Measurements from ENCODE around the gene NOTCH1. TPM values are rescaled to one million over a fixed set of nuclear protein-coding genes. Genes with fewer than 3 reads are reported as not detected.

The NOTCH1 gene
- total RNA-seq, 4 donors from 2014 or later: 48.6 to 90.6 (median 58.8) TPM

- H3K36me3 ChIP-seq: peaks cover 51 to 100% (median 100%) of the 10 kb centered on the region in 4 donors
- no peak for TF ChIP-seq POLR2AphosphoS5 (IDR thresholded peaks at IDR 0.05)
- no peak for TF ChIP-seq CTCF (IDR thresholded peaks at IDR 0.05)
- no peak for TF ChIP-seq EP300 (IDR thresholded peaks at IDR 0.05)
- no peak for TF ChIP-seq POLR2A (IDR thresholded peaks at IDR 0.05; ENCODE audit: low read depth)
- DNase-seq (ENCODE audit: extremely low spot score): no peak
- peak overlapping the region in 2 of 4 donors; percentile 14 to 18 for H3K27ac ChIP-seq (replicated peaks in 1 of 4)
- H3K4me1 ChIP-seq: peaks cover 21 to 39% (median 29%) of the 10 kb centered on the region in 4 donors
- H3K4me3 ChIP-seq: no peak overlapping the region
- WGBS: 72% methylated on average over 6 of the region's 19 CpGs
- no peaks in the 10 kb centered on the region for H3K27me3 ChIP-seq
- H3K9me3 ChIP-seq: no peaks in the 10 kb centered on the region
- intact Hi-C loops (cut with DNase I): no loop called here
Measured at GRCh38 chr9:136516191-136516654, 29.6 kb downstream of the NOTCH1 start.

DNA sequence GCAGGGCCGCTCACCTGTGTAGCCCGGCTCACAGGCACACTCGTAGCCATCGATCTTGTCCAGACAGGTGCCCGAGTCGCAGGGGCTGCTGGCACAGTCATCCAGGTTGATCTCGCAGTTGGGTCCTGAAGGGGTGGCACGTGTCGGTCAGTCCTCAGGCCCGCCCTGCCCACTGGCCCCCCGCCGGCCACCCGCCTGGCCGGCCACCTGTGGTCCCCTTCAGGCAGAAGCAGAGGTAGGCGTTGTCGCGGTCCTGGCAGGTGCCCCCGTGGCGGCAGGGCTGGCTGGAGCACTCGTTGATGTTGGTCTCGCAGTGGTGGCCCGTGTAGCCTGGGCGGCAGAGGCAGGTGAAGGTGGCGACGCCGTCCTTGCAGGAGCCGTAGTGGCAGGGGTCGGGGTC is 30.6 kb downstream of the NOTCH1 start:
- no peak for DNase-seq (ENCODE audit: extremely low spot score)

GRCh38 chr9:136514022-136514714 is 31.7 kb downstream of the NOTCH1 start:
- Histone ChIP-seq H3K4me3 (no peak overlapping the region), H3K4me1 (peaks cover 34 to 54% (median 36%) of the 10 kb centered on the region in 4 donors), H3K36me3 (peaks cover 71 to 100% (median 100%) of the 10 kb centered on the region in 4 donors), H3K27me3 (no peaks in the 10 kb centered on the region), H3K27ac (replicated peaks in 1 of 4) (no peak overlapping the region), H3K9me3 (no peaks in the 10 kb centered on the region)
- 73% methylated on average over 7 of the region's 29 CpGs for WGBS
- no peak for DNase-seq (ENCODE audit: extremely low spot score)
- intact Hi-C loops (cut with DNase I): no loop called here
- TF ChIP-seq EP300 (IDR thresholded peaks at IDR 0.05) (no peak), CTCF (IDR thresholded peaks at IDR 0.05) (no peak), POLR2AphosphoS5 (IDR thresholded peaks at IDR 0.05) (no peak)

More for the DNA sequence above, 30.6 kb downstream of the NOTCH1 start:
- Histone ChIP-seq H3K27me3 (no peaks in the 10 kb centered on the region), H3K27ac (replicated peaks in 1 of 4) (no peak overlapping the region), H3K4me1 (peaks cover 27 to 46% (median 33%) of the 10 kb centered on the region in 4 donors), H3K4me3 (no peak overlapping the region), H3K9me3 (no peaks in the 10 kb centered on the region), H3K36me3 (peaks cover 60 to 100% (median 100%) of the 10 kb centered on the region in 4 donors)
- WGBS: 100% methylated on average over 1 of the region's 28 CpGs
- intact Hi-C loops (cut with DNase I): no loop called here
- TF ChIP-seq CTCF (IDR thresholded peaks at IDR 0.05): no peak
- TF ChIP-seq POLR2AphosphoS5 (IDR thresholded peaks at IDR 0.05): no peak
- no peak for TF ChIP-seq POLR2A (IDR thresholded peaks at IDR 0.05; ENCODE audit: low read depth)
- TF ChIP-seq EP300 (IDR thresholded peaks at IDR 0.05): no peak

DNA sequence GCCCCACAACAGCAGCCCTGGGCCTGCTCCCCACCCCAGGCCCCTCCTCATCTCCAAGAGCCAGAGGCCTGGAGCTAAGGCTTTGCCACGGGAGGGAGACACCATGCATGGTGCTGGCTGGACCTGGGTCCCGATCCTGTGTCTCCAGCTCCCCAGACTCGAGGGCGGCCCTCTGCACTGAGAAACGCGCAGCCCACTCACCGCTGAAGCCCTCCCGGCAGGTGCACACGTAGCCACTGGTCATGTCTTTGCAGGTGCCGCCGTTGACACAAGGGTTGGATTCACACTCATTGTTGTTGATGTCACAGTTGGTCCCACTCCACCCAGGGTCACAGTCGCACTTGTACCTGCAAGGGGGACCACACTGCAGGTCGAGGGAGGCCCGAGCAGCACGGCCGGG is 32.7 kb downstream of the NOTCH1 start:
- TF ChIP-seq EP300 (IDR thresholded peaks at IDR 0.05) (no peak), POLR2AphosphoS5 (IDR thresholded peaks at IDR 0.05) (no peak), CTCF (IDR thresholded peaks at IDR 0.05) (no peak), POLR2A (IDR thresholded peaks at IDR 0.05; ENCODE audit: low read depth) (no peak)
- no peak for DNase-seq (ENCODE audit: extremely low spot score)
- intact Hi-C loops (cut with DNase I): no loop called here
- WGBS: 96% methylated on average over 10 of the region's 16 CpGs
- Histone ChIP-seq H3K36me3 (peaks cover 76 to 100% (median 100%) of the 10 kb centered on the region in 4 donors), H3K9me3 (no peaks in the 10 kb centered on the region), H3K27ac (replicated peaks in 1 of 4) (peak overlapping the region in 3 of 4 donors; percentile 66 to 81 (median 76)), H3K27me3 (no peaks in the 10 kb centered on the region), H3K4me1 (peaks cover 34 to 54% (median 36%) of the 10 kb centered on the region in 4 donors), H3K4me3 (no peak overlapping the region)
